GM03348 (cell line): ENCODE results near the gene RNF220.
A peak's percentile ranks its signal among the peaks of the same experiment; 100 is the strongest.

Experiments
- DNase-seq: peaks from one replicate; pipeline ENCODE4 v3.0.0; 2012; ENCODE audit warnings: low spot score

Gene RNF220

GRCh38 chr1:44405031-44405797 lies at the start of gene RNF220:
Gene RNF220 (plus strand): TSS chr1:44405255.
- DNase-seq: peak; percentile 72

GRCh38 chr1:44355582-44356305 lies 49.3 kb upstream of the RNF220 start:
- no peak for DNase-seq

- DNase-seq: no peak
Measured at GRCh38 chr1:44357710-44358109, 47.3 kb upstream of the RNF220 start.

- no peak for DNase-seq
Measured at GRCh38 chr1:44359234-44359935, 45.7 kb upstream of the RNF220 start.

GRCh38 chr1:44361478-44361877 lies 43.6 kb upstream of the RNF220 start:
- DNase-seq: no peak

- no peak for DNase-seq
Measured at GRCh38 chr1:44366371-44366975, 38.6 kb upstream of the RNF220 start.

- no peak for DNase-seq
Measured at GRCh38 chr1:44367944-44368343, 37.1 kb upstream of the RNF220 start.

- DNase-seq: no peak
Measured at GRCh38 chr1:44368471-44369151, 36.4 kb upstream of the RNF220 start.

- DNase-seq: no peak
Measured at GRCh38 chr1:44371206-44371605, 33.8 kb upstream of the RNF220 start.

GRCh38 chr1:44375547-44375946 lies 29.5 kb upstream of the RNF220 start:
- no peak for DNase-seq

- DNase-seq: peak; percentile 82
Measured at GRCh38 chr1:44377925-44378784, 26.9 kb upstream of the RNF220 start.

- no peak for DNase-seq
Measured at GRCh38 chr1:44380666-44381177, 24.3 kb upstream of the RNF220 start.

- no peak for DNase-seq
Measured at GRCh38 chr1:44388551-44388950, 16.5 kb upstream of the RNF220 start.

- DNase-seq: no peak
Measured at GRCh38 chr1:44389437-44389836, 15.6 kb upstream of the RNF220 start.

GRCh38 chr1:44390277-44390676 lies 14.8 kb upstream of the RNF220 start:
- DNase-seq: peak; percentile 64

- DNase-seq: no peak
Measured at GRCh38 chr1:44401256-44402228, 3.5 kb upstream of the RNF220 start.

- no peak for DNase-seq
Measured at GRCh38 chr1:44405798-44406736, 1.0 kb downstream of the RNF220 start.

GRCh38 chr1:44406737-44407429 lies 1.8 kb downstream of the RNF220 start:
- DNase-seq: no peak
